Endodermal cell (in vitro differentiated cells): ENCODE measurements around the gene PC. TPM values are rescaled to one million over a fixed set of nuclear protein-coding genes. Genes with fewer than 3 reads are reported as not detected.

Experiments used
- DNase-seq: peaks from one replicate; pipeline ENCODE4 v3.0.0-alpha.2; 2017
- H3K27ac ChIP-seq: 2 replicates; pipeline ENCODE4 v1.5.1; 2013; ENCODE audit warnings: mild to moderate bottlenecking, low read depth, low read length, moderate library complexity
- H3K27me3 ChIP-seq: 2 replicates; pipeline ENCODE4 v1.6.1; 2013; ENCODE audit warnings: mild to moderate bottlenecking, low read length, moderate library complexity; ENCODE audit not compliant: insufficient read depth, control insufficient read depth, poor library complexity, severe bottlenecking
- H3K36me3 ChIP-seq: 2 replicates; pipeline ENCODE4 v1.7.0; 2013; ENCODE audit warnings: mild to moderate bottlenecking, low read length, moderate library complexity; ENCODE audit not compliant: control insufficient read depth, insufficient read depth
- H3K4me1 ChIP-seq: one replicate; pipeline ENCODE4 v1.7.0; 2013; ENCODE audit warnings: low read length; ENCODE audit not compliant: control insufficient read depth, insufficient read depth
- H3K4me3 ChIP-seq: 2 replicates; pipeline ENCODE4 v1.5.1; 2013; ENCODE audit warnings: mild to moderate bottlenecking, low read length, moderate library complexity
- H3K9ac ChIP-seq: 2 replicates; pipeline ENCODE4 v1.6.1; 2013; ENCODE audit warnings: mild to moderate bottlenecking, low read length, moderate library complexity; ENCODE audit not compliant: poor library complexity, severe bottlenecking; ENCODE audit errors: extremely low read depth
- H3K9me3 ChIP-seq: 2 replicates; pipeline ENCODE4 v1.6.1; 2013; ENCODE audit warnings: mild to moderate bottlenecking, low read length, moderate library complexity; ENCODE audit not compliant: control insufficient read depth
- H3K27ac Mint-ChIP-seq: 2 replicates; pipeline ENCODE4 v1.8.0; 2020; ENCODE audit warnings: mixed read lengths
- H3K27me3 Mint-ChIP-seq: 2 replicates; pipeline ENCODE4 v1.8.0; 2021; ENCODE audit warnings: mild to moderate bottlenecking, mixed read lengths; ENCODE audit not compliant: insufficient read depth
- H3K36me3 Mint-ChIP-seq: 2 replicates; pipeline ENCODE4 v1.8.0; 2020; ENCODE audit warnings: low read depth, mixed read lengths
- H3K4me1 Mint-ChIP-seq: 2 replicates; pipeline ENCODE4 v1.8.0; 2020; ENCODE audit warnings: mixed read lengths
- H3K4me3 Mint-ChIP-seq: 2 replicates; pipeline ENCODE4 v1.8.0; 2020; ENCODE audit warnings: mild to moderate bottlenecking, moderate library complexity, mixed read lengths
- H3K9me3 Mint-ChIP-seq: 2 replicates; pipeline ENCODE4 v1.8.0; 2020; ENCODE audit warnings: mild to moderate bottlenecking, mixed read lengths
- WGBS, 2 experiments: methylation state at CpG; one replicate each; pipeline versions ENCODE4 v1.1.5 to v1.1.7; 2013; ENCODE audit warnings: missing lambda C conversion rate in 2 of 2, mixed read lengths in 1 of 2; ENCODE audit not compliant: insufficient coverage in 1 of 2, insufficient read length in 1 of 2; 5-methylcytosine and 5-hydroxymethylcytosine counted together
- total RNA-seq, 2 donors: library from RNA; stranded (reverse); fragmentation: NEBNext Ultra II Directional in 1 of 2; extraction: Animal tissue kit (Norgen Biotek cat#: 25700) in 1 of 2; gene quantifications; 2 replicates in 1 of 2; 3 replicates in 1 of 2; pipeline ENCODE4 v1.2.1, GENCODE V29; 2021
- TF ChIP-seq, protein P1 (sequence below): fragments of 200-600 bp; sonication (generic); conservative IDR thresholded peaks from 2 replicates; pipeline ENCODE4 v1.5.0; 2021; ENCODE audit warnings: antibody characterized with exemption, mild to moderate bottlenecking

Gene PC
- total RNA-seq, 2 donors from 2014 or later = 21.9 to 24.4 TPM

DNA sequence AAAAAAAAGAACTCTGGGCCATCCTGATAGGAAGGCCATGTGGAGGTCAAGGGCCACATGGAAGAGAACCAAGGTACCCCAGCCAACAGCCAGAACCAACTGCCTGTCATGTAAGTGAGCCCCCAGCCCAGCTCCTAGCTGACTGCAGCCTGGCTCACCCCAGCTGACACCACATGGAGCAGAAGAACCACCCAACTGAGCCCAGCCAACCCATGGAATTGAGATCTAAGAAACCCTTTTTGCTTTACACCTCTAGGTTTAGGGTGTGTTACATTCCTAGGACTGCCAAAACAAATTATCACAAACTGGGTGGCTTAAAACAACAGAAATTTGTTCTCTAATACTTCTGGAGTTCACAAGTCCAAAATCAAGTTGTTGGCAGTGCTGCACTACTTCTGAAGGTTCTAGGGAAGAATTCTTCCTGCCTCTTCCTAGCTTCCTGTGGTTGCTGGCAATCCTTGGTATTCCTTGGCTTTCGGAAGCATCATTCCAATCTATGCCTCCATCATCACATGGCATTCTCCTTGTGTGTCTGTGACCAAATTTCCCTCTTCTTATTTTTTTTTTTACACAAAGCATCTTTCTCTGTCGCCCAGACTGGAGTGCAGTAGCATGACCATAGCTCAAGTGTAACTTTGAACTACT, 21.3 kb upstream of the PC start:
- no peak for DNase-seq
- no peak overlapping the region for H3K4me3 ChIP-seq
- Mint-ChIP-seq H3K36me3 (no peaks in the 10 kb centered on the region), H3K4me1 (peaks cover 5% of the 10 kb centered on the region), H3K9me3 (peaks cover 23% of the 10 kb centered on the region), H3K27ac (no peak overlapping the region), H3K4me3 (no peak overlapping the region), H3K27me3 (peaks cover 4% of the 10 kb centered on the region)
- no peak overlapping the region for H3K9ac ChIP-seq
- 88 to 90% methylated on average over 2 of the region's 2 CpGs for WGBS, 2 experiments
- no peaks in the 10 kb centered on the region for H3K27me3 ChIP-seq
- peaks cover 13% of the 10 kb centered on the region for H3K9me3 ChIP-seq
- H3K36me3 ChIP-seq = no peaks in the 10 kb centered on the region
- H3K4me1 ChIP-seq = no peaks in the 10 kb centered on the region
- no peak overlapping the region for H3K27ac ChIP-seq
- TF ChIP-seq, protein P1, sequence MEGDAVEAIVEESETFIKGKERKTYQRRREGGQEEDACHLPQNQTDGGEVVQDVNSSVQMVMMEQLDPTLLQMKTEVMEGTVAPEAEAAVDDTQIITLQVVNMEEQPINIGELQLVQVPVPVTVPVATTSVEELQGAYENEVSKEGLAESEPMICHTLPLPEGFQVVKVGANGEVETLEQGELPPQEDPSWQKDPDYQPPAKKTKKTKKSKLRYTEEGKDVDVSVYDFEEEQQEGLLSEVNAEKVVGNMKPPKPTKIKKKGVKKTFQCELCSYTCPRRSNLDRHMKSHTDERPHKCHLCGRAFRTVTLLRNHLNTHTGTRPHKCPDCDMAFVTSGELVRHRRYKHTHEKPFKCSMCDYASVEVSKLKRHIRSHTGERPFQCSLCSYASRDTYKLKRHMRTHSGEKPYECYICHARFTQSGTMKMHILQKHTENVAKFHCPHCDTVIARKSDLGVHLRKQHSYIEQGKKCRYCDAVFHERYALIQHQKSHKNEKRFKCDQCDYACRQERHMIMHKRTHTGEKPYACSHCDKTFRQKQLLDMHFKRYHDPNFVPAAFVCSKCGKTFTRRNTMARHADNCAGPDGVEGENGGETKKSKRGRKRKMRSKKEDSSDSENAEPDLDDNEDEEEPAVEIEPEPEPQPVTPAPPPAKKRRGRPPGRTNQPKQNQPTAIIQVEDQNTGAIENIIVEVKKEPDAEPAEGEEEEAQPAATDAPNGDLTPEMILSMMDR = no peak

DNA sequence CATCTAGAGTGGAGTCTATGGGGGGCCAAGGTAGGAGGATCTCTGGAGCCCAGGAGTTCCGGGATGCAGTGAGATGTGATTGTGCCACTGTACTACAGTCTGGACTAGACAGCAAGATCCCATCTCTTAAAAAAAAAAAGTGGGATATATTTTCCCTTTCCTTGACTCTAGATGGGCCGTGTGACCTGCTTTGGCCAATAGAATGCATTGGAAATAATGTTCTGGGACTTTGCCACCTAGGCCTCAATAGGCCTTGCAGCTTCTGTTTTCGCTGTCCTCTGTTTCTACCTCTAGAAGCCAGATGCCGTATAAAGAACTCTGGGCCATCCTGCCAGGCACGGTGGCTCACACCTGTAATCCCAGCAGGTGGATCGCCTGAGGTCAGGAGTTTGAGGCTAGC, 20.5 kb upstream of the PC start:
- H3K36me3 ChIP-seq = no peaks in the 10 kb centered on the region
- Mint-ChIP-seq H3K9me3 (peaks cover 23% of the 10 kb centered on the region), H3K4me3 (no peak overlapping the region), H3K27me3 (peaks cover 4% of the 10 kb centered on the region), H3K36me3 (no peaks in the 10 kb centered on the region), H3K27ac (no peak overlapping the region), H3K4me1 (peaks cover 5% of the 10 kb centered on the region)
- H3K9me3 ChIP-seq = peaks cover 13% of the 10 kb centered on the region
- H3K27me3 ChIP-seq = no peaks in the 10 kb centered on the region
- TF ChIP-seq, protein P1 = no peak
- no peaks in the 10 kb centered on the region for H3K4me1 ChIP-seq
- 95 to 100% methylated on average over 5 of the region's 6 CpGs for WGBS, 2 experiments
- DNase-seq = no peak
- H3K4me3 ChIP-seq = no peak overlapping the region
- H3K9ac ChIP-seq = no peak overlapping the region
- no peak overlapping the region for H3K27ac ChIP-seq

DNA sequence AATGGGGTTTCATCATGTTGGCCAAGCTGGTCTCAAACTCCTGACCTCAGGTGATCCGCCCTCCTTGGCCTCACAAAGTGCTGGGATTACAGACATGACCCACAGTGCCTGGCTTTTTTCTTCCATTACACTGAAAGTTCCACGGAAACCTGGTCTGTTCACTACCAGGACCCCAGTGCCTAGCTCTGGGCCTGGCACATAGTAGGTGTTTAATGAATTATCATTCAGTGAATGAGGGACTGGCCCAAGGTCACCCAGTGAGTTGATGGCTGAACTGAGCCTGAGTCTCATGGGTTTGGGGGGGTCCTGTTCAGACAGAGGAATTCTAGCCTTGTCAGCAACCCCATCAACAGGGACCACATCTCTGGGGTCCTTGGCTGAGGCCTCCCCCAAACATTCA, 20.0 kb upstream of the PC start:
- TF ChIP-seq, protein P1 = no peak
- Histone ChIP-seq H3K4me3 (no peak overlapping the region), H3K27ac (no peak overlapping the region), H3K27me3 (no peaks in the 10 kb centered on the region), H3K9ac (no peak overlapping the region), H3K36me3 (no peaks in the 10 kb centered on the region), H3K9me3 (peaks cover 13% of the 10 kb centered on the region), H3K4me1 (no peaks in the 10 kb centered on the region)
- Mint-ChIP-seq H3K4me3 (no peak overlapping the region), H3K36me3 (no peaks in the 10 kb centered on the region), H3K27me3 (peaks cover 4% of the 10 kb centered on the region), H3K9me3 (peaks cover 23% of the 10 kb centered on the region), H3K4me1 (peaks cover 5% of the 10 kb centered on the region), H3K27ac (no peak overlapping the region)
- WGBS, 2 experiments = 89 to 94% methylated on average over 2 of the region's 2 CpGs
- no peak for DNase-seq
